HEK293T (cell line): ENCODE measurements around the gene SLC38A3.

Experiments
- ARNT ChIP-seq: fragments of 450-650 bp; IDR thresholded peaks from 2 replicates; pipeline ENCODE4 v1.6.1; 2017; ENCODE audit warnings: mild to moderate bottlenecking
- CTBP1 ChIP-seq: fragments of 450-650 bp; IDR thresholded peaks from 2 replicates; pipeline ENCODE4 v1.6.1; 2016; ENCODE audit warnings: borderline replicate concordance
- FOXK2 ChIP-seq: fragments of 450-650 bp; IDR thresholded peaks from 2 replicates; pipeline ENCODE4 v1.6.1; 2016; ENCODE audit warnings: mild to moderate bottlenecking
- FOXM1 ChIP-seq: fragments of 450-650 bp; IDR thresholded peaks from 2 replicates; pipeline ENCODE4 v1.6.1; 2017; ENCODE audit warnings: mild to moderate bottlenecking, borderline replicate concordance
- HDGF ChIP-seq: fragments of 450-650 bp; IDR thresholded peaks from 2 replicates; pipeline ENCODE4 v1.6.1; 2017; ENCODE audit warnings: antibody characterized with exemption, borderline replicate concordance
- L3MBTL2 ChIP-seq: fragments of 450-650 bp; conservative IDR thresholded peaks from 2 replicates; pipeline ENCODE4 v1.6.1; 2016; ENCODE audit warnings: mild to moderate bottlenecking
- PKNOX1 ChIP-seq: fragments of 450-650 bp; IDR thresholded peaks from 2 replicates; pipeline ENCODE4 v1.6.1; 2016
- SP1 ChIP-seq: fragments of 450-650 bp; IDR thresholded peaks from 2 replicates; pipeline ENCODE4 v1.6.1; 2017
- SUZ12 ChIP-seq: fragments of 450-650 bp; IDR thresholded peaks from 2 replicates; pipeline ENCODE4 v1.6.1; 2016; ENCODE audit warnings: mild to moderate bottlenecking

- TF ChIP-seq ARNT (no peak), HDGF (no peak), FOXM1 (no peak), L3MBTL2 (no peak), PKNOX1 (no peak), SUZ12 (no peak), FOXK2 (no peak), CTBP1 (no peak), SP1 (no peak)
Observed at GRCh38 chr3:50266017-50266416, 60.9 kb downstream of the SLC38A3 start.
